Measurements from ENCODE around the gene IL21R. TPM values are rescaled to one million over a fixed set of nuclear protein-coding genes. Genes with fewer than 3 reads are reported as not detected.

Gene IL21R
- total RNA-seq, 1 donor from 2014 or later, result 0.98 TPM

DNA sequence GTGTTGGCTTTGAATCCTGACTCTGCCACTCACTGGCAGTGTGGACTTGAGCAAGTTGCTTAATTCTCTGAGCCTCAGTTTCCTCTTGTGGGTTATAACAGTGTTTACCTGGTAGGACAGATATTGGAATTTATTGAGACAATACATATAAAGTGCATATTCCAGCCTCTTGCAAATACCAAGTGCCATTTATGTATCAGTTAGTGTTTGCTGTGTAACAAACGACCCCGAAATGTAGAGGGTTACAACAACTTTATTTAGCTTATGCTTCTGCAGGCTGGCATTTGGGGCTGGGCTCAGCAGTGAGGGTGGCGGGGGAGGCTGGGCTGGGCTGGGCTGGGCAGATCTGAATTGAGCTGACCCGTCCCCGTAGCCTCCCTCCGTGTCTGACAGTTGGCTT lies 42.4 kb upstream of the IL21R start:
- intact Hi-C loops (cut with DNase I), result no loop called here
- Histone ChIP-seq H3K9me3 (no peaks in the 10 kb centered on the region), H3K27me3 (no peaks in the 10 kb centered on the region), H3K4me1 (peaks cover 6% of the 10 kb centered on the region), H3K36me3 (peaks cover 0 to 47% of the 10 kb centered on the region in 2 donors), H3K4me3 (no peak overlapping the region), H3K27ac (no peak overlapping the region)
- no peak for DNase-seq (ENCODE audit: extremely low spot score in 2 of 2)
- TF ChIP-seq POLR2AphosphoS5 (IDR thresholded peaks at IDR 0.05; ENCODE audit: insufficient read depth in 1 of 2, low read depth in 1 of 2) (no peak), CTCF (IDR thresholded peaks at IDR 0.05) (no peak), POLR2A (IDR thresholded peaks at IDR 0.05) (no peak)

GRCh38 chr16:27361987-27362386 lies 40.0 kb upstream of the IL21R start:
- H3K27me3 ChIP-seq, result no peaks in the 10 kb centered on the region
- H3K4me3 ChIP-seq, result no peak overlapping the region
- H3K4me1 ChIP-seq, result peaks cover 7% of the 10 kb centered on the region
- no peak overlapping the region for H3K27ac ChIP-seq
- no peaks in the 10 kb centered on the region for H3K9me3 ChIP-seq
- no peak for DNase-seq (ENCODE audit: extremely low spot score in 2 of 2)
- no peak for TF ChIP-seq POLR2AphosphoS5 (IDR thresholded peaks at IDR 0.05; ENCODE audit: insufficient read depth in 1 of 2, low read depth in 1 of 2)
- TF ChIP-seq CTCF (IDR thresholded peaks at IDR 0.05), result no peak
- TF ChIP-seq POLR2A (IDR thresholded peaks at IDR 0.05), result no peak
- intact Hi-C loops (cut with DNase I), result no loop called here
- peaks cover 0 to 29% of the 10 kb centered on the region in 2 donors for H3K36me3 ChIP-seq

DNA sequence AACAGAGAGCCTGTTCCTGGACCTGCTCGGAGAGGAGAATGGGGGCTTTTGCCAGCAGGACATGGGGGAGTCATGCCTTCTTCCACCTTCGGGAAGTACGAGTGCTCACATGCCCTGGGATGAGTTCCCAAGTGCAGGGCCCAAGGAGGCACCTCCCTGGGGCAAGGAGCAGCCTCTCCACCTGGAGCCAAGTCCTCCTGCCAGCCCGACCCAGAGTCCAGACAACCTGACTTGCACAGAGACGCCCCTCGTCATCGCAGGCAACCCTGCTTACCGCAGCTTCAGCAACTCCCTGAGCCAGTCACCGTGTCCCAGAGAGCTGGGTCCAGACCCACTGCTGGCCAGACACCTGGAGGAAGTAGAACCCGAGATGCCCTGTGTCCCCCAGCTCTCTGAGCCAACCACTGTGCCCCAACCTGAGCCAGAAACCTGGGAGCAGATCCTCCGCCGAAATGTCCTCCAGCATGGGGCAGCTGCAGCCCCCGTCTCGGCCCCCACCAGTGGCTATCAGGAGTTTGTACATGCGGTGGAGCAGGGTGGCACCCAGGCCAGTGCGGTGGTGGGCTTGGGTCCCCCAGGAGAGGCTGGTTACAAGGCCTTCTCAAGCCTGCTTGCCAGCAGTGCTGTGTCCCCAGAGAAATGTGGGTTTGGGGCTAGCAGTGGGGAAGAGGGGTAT lies 39.3 kb upstream of the IL21R start:
- Histone ChIP-seq H3K27me3 (no peaks in the 10 kb centered on the region), H3K9me3 (no peaks in the 10 kb centered on the region), H3K27ac (no peak overlapping the region), H3K36me3 (peaks cover 0 to 29% of the 10 kb centered on the region in 2 donors), H3K4me1 (peaks cover 14% of the 10 kb centered on the region), H3K4me3 (no peak overlapping the region)
- no peak for TF ChIP-seq POLR2AphosphoS5 (IDR thresholded peaks at IDR 0.05; ENCODE audit: insufficient read depth in 1 of 2, low read depth in 1 of 2)
- TF ChIP-seq POLR2A (IDR thresholded peaks at IDR 0.05), result no peak
- TF ChIP-seq CTCF (IDR thresholded peaks at IDR 0.05), result no peak
- intact Hi-C loops (cut with DNase I), result no loop called here
- no peak for DNase-seq (ENCODE audit: extremely low spot score in 2 of 2)

- intact Hi-C loops (cut with DNase I), result no loop called here
- no peak for TF ChIP-seq POLR2AphosphoS5 (IDR thresholded peaks at IDR 0.05; ENCODE audit: insufficient read depth in 1 of 2, low read depth in 1 of 2)
- TF ChIP-seq CTCF (IDR thresholded peaks at IDR 0.05), result no peak
- no peak for TF ChIP-seq POLR2A (IDR thresholded peaks at IDR 0.05)
- Histone ChIP-seq H3K27me3 (no peaks in the 10 kb centered on the region), H3K4me1 (peaks cover 17% of the 10 kb centered on the region), H3K36me3 (peaks cover 0 to 28% of the 10 kb centered on the region in 2 donors), H3K27ac (no peak overlapping the region), H3K9me3 (no peaks in the 10 kb centered on the region), H3K4me3 (no peak overlapping the region)
- no peak for DNase-seq (ENCODE audit: extremely low spot score in 2 of 2)
Observed at GRCh38 chr16:27363246-27363632, 38.7 kb upstream of the IL21R start.

GRCh38 chr16:27363797-27364196 lies 38.2 kb upstream of the IL21R start:
- Histone ChIP-seq H3K9me3 (no peaks in the 10 kb centered on the region), H3K27ac (no peak overlapping the region), H3K36me3 (peaks cover 0 to 22% of the 10 kb centered on the region in 2 donors), H3K4me3 (no peak overlapping the region), H3K4me1 (peaks cover 17% of the 10 kb centered on the region), H3K27me3 (no peaks in the 10 kb centered on the region)
- DNase-seq (ENCODE audit: extremely low spot score in 2 of 2), result no peak
- TF ChIP-seq POLR2AphosphoS5 (IDR thresholded peaks at IDR 0.05; ENCODE audit: insufficient read depth in 1 of 2, low read depth in 1 of 2) (no peak), POLR2A (IDR thresholded peaks at IDR 0.05) (no peak), CTCF (IDR thresholded peaks at IDR 0.05) (no peak)
- intact Hi-C loops (cut with DNase I), result no loop called here

Data from vagina (tissue), 2 donors.